MM.1S (cell line): ENCODE results near the gene BBS7.

ENCODE experiments used
- DNase-seq: peaks from one replicate; pipeline ENCODE4 v3.0.0-alpha.2; 2015
- H2AFZ ChIP-seq: fragments of 300-600 bp; sonication (generic); 2 replicates; pipeline ENCODE4 v1.6.0; 2016; ENCODE audit warnings: antibody characterized with exemption, low read length
- H3F3A ChIP-seq: fragments of 300-600 bp; sonication (generic); 2 replicates; pipeline ENCODE4 v1.6.1; 2016; ENCODE audit warnings: mild to moderate bottlenecking, antibody characterized with exemption, low read length, moderate library complexity, mixed read lengths; ENCODE audit not compliant: insufficient read depth
- H3K27ac ChIP-seq: fragments of 300-600 bp; sonication (generic); 2 replicates; pipeline ENCODE4 v1.5.1; 2016; ENCODE audit warnings: mild to moderate bottlenecking, low read length
- H3K27me3 ChIP-seq: fragments of 300-600 bp; sonication (generic); replicated peaks from 2 replicates; pipeline ENCODE4 v1.6.0; 2016; ENCODE audit warnings: low read length; ENCODE audit not compliant: insufficient read depth
- H3K36me3 ChIP-seq: fragments of 300-600 bp; sonication (generic); replicated peaks from 2 replicates; pipeline ENCODE4 v1.6.1; 2016; ENCODE audit warnings: mild to moderate bottlenecking, low read length, mixed read lengths; ENCODE audit not compliant: insufficient read depth
- H3K4me1 ChIP-seq: fragments of 300-600 bp; sonication (generic); 2 replicates; pipeline ENCODE4 v1.6.1; 2016; ENCODE audit warnings: low read length, mixed read lengths
- H3K4me2 ChIP-seq: fragments of 300-600 bp; sonication (generic); 2 replicates; pipeline ENCODE4 v1.6.0; 2016; ENCODE audit warnings: low read depth, low read length
- H3K4me3 ChIP-seq: fragments of 300-600 bp; sonication (generic); 2 replicates; pipeline ENCODE4 v1.5.1; 2016; ENCODE audit warnings: low read length, mixed read lengths
- H3K79me2 ChIP-seq: fragments of 300-600 bp; sonication (generic); 2 replicates; pipeline ENCODE4 v1.6.1; 2016; ENCODE audit warnings: mixed run types, low read length, mixed read lengths
- H3K9ac ChIP-seq: fragments of 300-600 bp; sonication (generic); 2 replicates; pipeline ENCODE4 v1.6.1; 2016; ENCODE audit warnings: low read length, mixed read lengths
- H3K9me2 ChIP-seq: fragments of 300-600 bp; sonication (generic); replicated peaks from 2 replicates; pipeline ENCODE4 v1.6.1; 2016; ENCODE audit warnings: mild to moderate bottlenecking, low read length, mixed read lengths; ENCODE audit not compliant: insufficient read depth
- H3K9me3 ChIP-seq: fragments of 300-600 bp; sonication (generic); replicated peaks from 2 replicates; pipeline ENCODE4 v1.6.1; 2016; ENCODE audit warnings: mild to moderate bottlenecking, low read length, mixed read lengths; ENCODE audit not compliant: insufficient read depth
- H4K20me1 ChIP-seq: fragments of 300-600 bp; sonication (generic); 2 replicates; pipeline ENCODE4 v1.6.1; 2016; ENCODE audit warnings: mild to moderate bottlenecking, low read length, moderate library complexity, mixed read lengths; ENCODE audit not compliant: insufficient read depth
- EZH2 ChIP-seq: fragments of 300-600 bp; sonication (generic); optimal IDR thresholded peaks from 2 replicates; pipeline ENCODE3; 2017; ENCODE audit warnings: low read depth, mild to moderate bottlenecking, antibody characterized with exemption, low read length, mixed read lengths
- EZH2phosphoT487 ChIP-seq: fragments of 300-600 bp; sonication (generic); IDR thresholded peaks from 2 replicates; pipeline ENCODE4 v1.6.1; 2018; ENCODE audit warnings: antibody characterized with exemption, low read length
- TF ChIP-seq, protein P1 (sequence below): fragments of 300-600 bp; sonication (generic); IDR thresholded peaks from 2 replicates; pipeline ENCODE4 v1.5.1; 2016; ENCODE audit warnings: antibody characterized with exemption, low read length, mixed read lengths

BBS7 gene

DNA sequence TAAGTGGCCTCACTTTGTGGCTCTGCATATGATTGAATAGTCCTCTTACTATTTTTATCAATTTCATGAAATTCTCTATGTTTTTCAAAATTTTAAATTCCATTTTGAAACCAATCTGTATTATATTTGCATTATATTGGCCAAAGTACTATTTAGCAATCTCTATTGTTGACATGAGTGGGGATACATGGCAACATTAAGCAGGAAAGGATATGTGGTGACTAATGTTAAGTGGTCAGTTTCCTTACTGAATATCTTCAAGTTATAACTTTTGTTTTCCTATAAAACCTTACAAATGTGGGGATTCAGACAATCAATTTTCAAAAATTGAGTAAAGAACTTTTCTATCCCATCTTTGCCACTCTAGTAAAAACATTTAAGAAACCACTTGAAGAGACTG lies 10.2 kb downstream of the BBS7 start:
- no peaks in the 10 kb centered on the region for H3K9me3 ChIP-seq
- no peaks in the 10 kb centered on the region for H4K20me1 ChIP-seq
- H3K9ac ChIP-seq, result no peak overlapping the region
- H3K4me1 ChIP-seq, result no peaks in the 10 kb centered on the region
- H3K27me3 ChIP-seq, result no peaks in the 10 kb centered on the region
- H3K4me2 ChIP-seq, result no peak overlapping the region
- no peaks in the 10 kb centered on the region; the same call in none of the 2 replicates for H3K36me3 ChIP-seq
- no peaks in the 10 kb centered on the region for H3K9me2 ChIP-seq
- TF ChIP-seq EZH2phosphoT487, result no peak
- TF ChIP-seq, protein P1, sequence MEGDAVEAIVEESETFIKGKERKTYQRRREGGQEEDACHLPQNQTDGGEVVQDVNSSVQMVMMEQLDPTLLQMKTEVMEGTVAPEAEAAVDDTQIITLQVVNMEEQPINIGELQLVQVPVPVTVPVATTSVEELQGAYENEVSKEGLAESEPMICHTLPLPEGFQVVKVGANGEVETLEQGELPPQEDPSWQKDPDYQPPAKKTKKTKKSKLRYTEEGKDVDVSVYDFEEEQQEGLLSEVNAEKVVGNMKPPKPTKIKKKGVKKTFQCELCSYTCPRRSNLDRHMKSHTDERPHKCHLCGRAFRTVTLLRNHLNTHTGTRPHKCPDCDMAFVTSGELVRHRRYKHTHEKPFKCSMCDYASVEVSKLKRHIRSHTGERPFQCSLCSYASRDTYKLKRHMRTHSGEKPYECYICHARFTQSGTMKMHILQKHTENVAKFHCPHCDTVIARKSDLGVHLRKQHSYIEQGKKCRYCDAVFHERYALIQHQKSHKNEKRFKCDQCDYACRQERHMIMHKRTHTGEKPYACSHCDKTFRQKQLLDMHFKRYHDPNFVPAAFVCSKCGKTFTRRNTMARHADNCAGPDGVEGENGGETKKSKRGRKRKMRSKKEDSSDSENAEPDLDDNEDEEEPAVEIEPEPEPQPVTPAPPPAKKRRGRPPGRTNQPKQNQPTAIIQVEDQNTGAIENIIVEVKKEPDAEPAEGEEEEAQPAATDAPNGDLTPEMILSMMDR, result no peak
- TF ChIP-seq EZH2, result no peak
- DNase-seq, result no peak
- H3K79me2 ChIP-seq, result no peaks in the 10 kb centered on the region
- H3F3A ChIP-seq, result no peaks in the 10 kb centered on the region
- H3K27ac ChIP-seq, result no peak overlapping the region
- H3K4me3 ChIP-seq, result no peak overlapping the region
- H2AFZ ChIP-seq, result no peak overlapping the region

DNA sequence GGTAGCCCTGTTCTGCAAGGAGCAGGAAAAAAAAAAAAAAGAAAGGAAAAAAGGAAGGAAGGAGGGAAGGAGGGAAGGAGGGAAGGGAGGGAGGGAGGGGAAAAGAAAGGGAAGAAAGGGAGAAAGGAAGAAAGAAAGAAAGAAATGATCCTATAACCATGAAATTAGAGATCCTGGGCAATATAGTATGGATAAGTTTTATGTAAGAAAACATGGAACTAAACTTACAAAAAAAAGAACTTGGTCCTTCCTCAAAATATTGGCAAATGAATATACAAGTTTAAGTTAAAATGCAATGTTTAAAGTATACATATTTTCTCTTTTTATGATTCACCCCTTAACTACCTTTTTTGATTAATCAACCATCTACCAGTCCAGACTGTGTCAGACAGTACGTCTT lies 18.9 kb downstream of the BBS7 start:
- no peaks in the 10 kb centered on the region for H3K9me2 ChIP-seq

DNA sequence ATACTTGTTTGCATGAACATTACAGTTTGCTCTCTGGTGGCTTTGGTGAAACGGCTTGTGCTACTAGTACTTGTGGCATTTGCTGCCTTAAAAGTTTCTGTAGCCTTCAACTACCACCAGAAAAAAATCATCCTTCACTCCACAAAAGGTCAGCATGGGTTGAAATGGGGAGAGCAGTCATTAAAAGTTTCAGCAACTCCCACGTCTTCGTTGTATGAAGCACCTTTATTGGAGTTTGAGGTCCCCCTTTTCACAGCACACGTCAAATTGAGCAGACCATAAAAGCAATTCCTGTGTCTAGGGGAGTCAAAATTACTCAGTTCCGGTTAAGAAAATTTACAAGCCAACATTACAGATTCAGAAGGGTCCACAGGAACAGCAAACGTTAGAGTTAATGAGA lies 23.6 kb downstream of the BBS7 start:
- no peak overlapping the region for H2AFZ ChIP-seq
- no peak overlapping the region for H3K4me3 ChIP-seq
- no peaks in the 10 kb centered on the region for H3K9me2 ChIP-seq
- no peaks in the 10 kb centered on the region for H3K9me3 ChIP-seq
- no peaks in the 10 kb centered on the region for H3K79me2 ChIP-seq
- DNase-seq, result no peak
- H3K4me1 ChIP-seq, result no peaks in the 10 kb centered on the region
- TF ChIP-seq EZH2phosphoT487 (no peak), EZH2 (no peak)
- TF ChIP-seq, protein P1, result no peak
- no peaks in the 10 kb centered on the region for H4K20me1 ChIP-seq
- H3K27me3 ChIP-seq, result no peaks in the 10 kb centered on the region
- H3K4me2 ChIP-seq, result no peak overlapping the region
- H3K27ac ChIP-seq, result no peak overlapping the region
- H3K36me3 ChIP-seq, result no peaks in the 10 kb centered on the region
- no peaks in the 10 kb centered on the region for H3F3A ChIP-seq
- no peak overlapping the region for H3K9ac ChIP-seq

More for the DNA sequence above, 18.9 kb downstream of the BBS7 start:
- Histone ChIP-seq H3K4me1 (no peaks in the 10 kb centered on the region), H3K4me2 (no peak overlapping the region), H3K9ac (no peak overlapping the region), H3K79me2 (no peaks in the 10 kb centered on the region), H3K4me3 (no peak overlapping the region), H3K27me3 (no peaks in the 10 kb centered on the region), H3F3A (no peaks in the 10 kb centered on the region), H3K36me3 (no peaks in the 10 kb centered on the region), H3K27ac (no peak overlapping the region), H4K20me1 (no peaks in the 10 kb centered on the region), H3K9me3 (no peaks in the 10 kb centered on the region), H2AFZ (no peak overlapping the region)
- TF ChIP-seq EZH2 (no peak), EZH2phosphoT487 (no peak)
- TF ChIP-seq, protein P1, result no peak
- no peak for DNase-seq
